Spleen (tissue), 11 donors: ENCODE measurements around the gene TBC1D12. TPM values are rescaled to one million over a fixed set of nuclear protein-coding genes. Genes with fewer than 3 reads are reported as not detected.

Source experiments
- DNase-seq: peaks from one replicate; pipeline ENCODE4 v3.0.0-alpha.2; 2020
- H3K27ac ChIP-seq, 8 donors: fragments of 200-600 bp; sonication (generic) in 7 of 8; 1 replicate in 4 of 8; 2 replicates in 4 of 8; pipeline versions ENCODE4 v1.5.0 to v1.8.0; 2016 to 2021; ENCODE audit warnings: inconsistent platforms in 4 of 8, mild to moderate bottlenecking in 4 of 8, moderate library complexity in 1 of 8
- H3K27me3 ChIP-seq, 7 donors: fragments of 200-600 bp; sonication (generic) in 6 of 7; replicated peaks in 1 of 7; 1 replicate in 4 of 7; 2 replicates in 3 of 7; pipeline versions ENCODE4 v1.5.0 to v1.8.0; 2016 to 2021; ENCODE audit warnings: inconsistent platforms in 3 of 7, mild to moderate bottlenecking in 1 of 7
- H3K36me3 ChIP-seq, 6 donors: fragments of 200-600 bp; sonication (generic) in 5 of 6; 1 replicate in 4 of 6; 2 replicates in 2 of 6; pipeline versions ENCODE4 v1.5.0 to v1.8.0; 2016 to 2021; ENCODE audit warnings: inconsistent platforms in 2 of 6
- H3K4me1 ChIP-seq, 6 donors: fragments of 200-600 bp; sonication (generic) in 5 of 6; 1 replicate in 3 of 6; 2 replicates in 3 of 6; pipeline versions ENCODE4 v1.5.0 to v1.8.0; 2016 to 2021; ENCODE audit warnings: inconsistent platforms in 3 of 6
- H3K4me3 ChIP-seq, 8 donors: fragments of 200-600 bp; sonication (generic) in 7 of 8; 1 replicate in 4 of 8; 2 replicates in 4 of 8; pipeline versions ENCODE4 v1.5.0 to v1.8.0; 2016 to 2021; ENCODE audit warnings: inconsistent platforms in 4 of 8, mild to moderate bottlenecking in 4 of 8, moderate library complexity in 2 of 8
- H3K9me3 ChIP-seq, 8 donors: fragments of 200-600 bp; sonication (generic) in 7 of 8; 1 replicate in 4 of 8; 2 replicates in 4 of 8; pipeline versions ENCODE4 v1.5.0 to v1.8.0; 2016 to 2021; ENCODE audit warnings: inconsistent platforms in 4 of 8
- POLR2A ChIP-seq, 3 donors: fragments of 450-650 bp; IDR thresholded peaks; one replicate each; pipeline ENCODE4 v1.5.1; 2017; ENCODE audit warnings: antibody characterized with exemption in 3 of 3, mild to moderate bottlenecking in 1 of 3
- POLR2AphosphoS5 ChIP-seq, 3 donors: sonication (generic); formaldehyde crosslinking; IDR thresholded peaks; one replicate each; pipeline ENCODE4 v1.5.1; 2017; ENCODE audit warnings: antibody characterized with exemption in 3 of 3
- WGBS, 5 donors: extraction: QIAGEN DNeasy Blood & Tissue Kit in 3 of 5; methylation state at CpG; one replicate each; pipeline versions ENCODE4 v1.1.5 to v1.1.7; 2013 to 2018; 5-methylcytosine and 5-hydroxymethylcytosine counted together
- intact Hi-C: fragments of 100-400 bp; cut with DNase I; formaldehyde crosslinking; loops from one replicate; pipeline ENCODE4 v1.15.0; 2023; ENCODE audit warnings: low total_unique reads
- polyA plus RNA-seq, 3 donors: library from polyadenylated mRNA; stranded (reverse); fragments of 200-250 nt; gene quantifications; one replicate each; pipeline ENCODE4 v1.2.1, GENCODE V29; 2013
- total RNA-seq, 7 donors: library from RNA; depleted of rRNA in 3 of 7; stranded (reverse); fragments of >200 nt in 3 of 7; fragmentation: NEBNext Ultra II Directional in 4 of 7; extraction: Animal tissue kit (Norgen Biotek cat#: 25700) in 4 of 7; gene quantifications; one replicate each; pipeline versions ENCODE4 v1.1.0 to v1.2.1, GENCODE V29; 2016 to 2021
- TF ChIP-seq, protein P1 (sequence below), 11 experiments: fragments of 200-600 bp in 7 of 11; fragments of 450-650 bp in 4 of 11; sonication (generic) in 4 of 11; IDR thresholded peaks in 8 of 11; conservative IDR thresholded peaks in 3 of 11; 1 replicate in 7 of 11; 2 replicates in 4 of 11; pipeline versions ENCODE4 v1.4.0 to v1.8.0; 2016 to 2021; ENCODE audit warnings: antibody characterized with exemption in 11 of 11, inconsistent platforms in 4 of 11, mild to moderate bottlenecking in 1 of 11
- donor health status: healthy with polysubstance abuse.
- donor health status: DM: no; HTN: no; CAD: no; lungs with moderate emphysema.
- donor health status: DM: no; HTN: no; CAD: no.
- donor health status: Bipolar disorder and iron deficiency.
- donor health status: healthy.
- donor health status: DM: no; HTN: no; CAD: no.
- donor health status: DM: yes; HTN: yes; CAD: no.

The TBC1D12 gene
- total and polyA plus RNA-seq, 10 donors = 6.6 to 21.6 (median 11.8) TPM

DNA sequence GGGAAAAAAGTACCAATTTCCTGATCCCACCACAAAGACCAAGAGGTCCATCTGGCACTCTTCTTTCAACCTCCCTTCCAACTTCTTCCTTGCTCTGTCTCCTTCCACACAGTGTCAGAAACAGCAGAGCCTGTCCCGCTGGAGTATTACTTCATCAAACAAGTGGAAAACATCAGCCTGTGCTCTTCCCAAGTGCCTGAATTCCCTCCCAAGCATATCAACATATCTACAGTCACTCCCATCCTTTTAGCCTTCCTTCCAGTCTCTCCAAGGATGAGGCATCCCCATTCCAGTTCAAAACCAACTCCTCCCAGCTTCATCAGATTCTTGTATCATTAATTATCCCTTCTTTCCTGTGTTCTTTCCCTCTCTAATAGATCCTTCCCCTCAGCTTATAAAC lies 37.9 kb upstream of the TBC1D12 start:
- no peak for DNase-seq
- TF ChIP-seq, protein P1, sequence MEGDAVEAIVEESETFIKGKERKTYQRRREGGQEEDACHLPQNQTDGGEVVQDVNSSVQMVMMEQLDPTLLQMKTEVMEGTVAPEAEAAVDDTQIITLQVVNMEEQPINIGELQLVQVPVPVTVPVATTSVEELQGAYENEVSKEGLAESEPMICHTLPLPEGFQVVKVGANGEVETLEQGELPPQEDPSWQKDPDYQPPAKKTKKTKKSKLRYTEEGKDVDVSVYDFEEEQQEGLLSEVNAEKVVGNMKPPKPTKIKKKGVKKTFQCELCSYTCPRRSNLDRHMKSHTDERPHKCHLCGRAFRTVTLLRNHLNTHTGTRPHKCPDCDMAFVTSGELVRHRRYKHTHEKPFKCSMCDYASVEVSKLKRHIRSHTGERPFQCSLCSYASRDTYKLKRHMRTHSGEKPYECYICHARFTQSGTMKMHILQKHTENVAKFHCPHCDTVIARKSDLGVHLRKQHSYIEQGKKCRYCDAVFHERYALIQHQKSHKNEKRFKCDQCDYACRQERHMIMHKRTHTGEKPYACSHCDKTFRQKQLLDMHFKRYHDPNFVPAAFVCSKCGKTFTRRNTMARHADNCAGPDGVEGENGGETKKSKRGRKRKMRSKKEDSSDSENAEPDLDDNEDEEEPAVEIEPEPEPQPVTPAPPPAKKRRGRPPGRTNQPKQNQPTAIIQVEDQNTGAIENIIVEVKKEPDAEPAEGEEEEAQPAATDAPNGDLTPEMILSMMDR (IDR thresholded peaks at IDR 0.05 in 8 of 11, conservative IDR thresholded peaks at IDR 0.05 in 3 of 11) = no peak
- no peak for TF ChIP-seq POLR2AphosphoS5 (IDR thresholded peaks at IDR 0.05)
- TF ChIP-seq POLR2A (IDR thresholded peaks at IDR 0.05) = no peak
- peaks cover 12 to 38% (median 25%) of the 10 kb centered on the region in 6 donors for H3K4me1 ChIP-seq
- H3K27ac ChIP-seq = no peak overlapping the region
- intact Hi-C loops = no loop called here
- no peak overlapping the region for H3K4me3 ChIP-seq
- 78 to 100% (median 89%) methylated on average over 1 of the region's 1 CpG for WGBS, 5 donors
- no peaks in the 10 kb centered on the region for H3K9me3 ChIP-seq
- H3K27me3 ChIP-seq = no peaks in the 10 kb centered on the region
- peaks cover 0 to 13% (median under 1%) of the 10 kb centered on the region in 6 donors for H3K36me3 ChIP-seq

DNA sequence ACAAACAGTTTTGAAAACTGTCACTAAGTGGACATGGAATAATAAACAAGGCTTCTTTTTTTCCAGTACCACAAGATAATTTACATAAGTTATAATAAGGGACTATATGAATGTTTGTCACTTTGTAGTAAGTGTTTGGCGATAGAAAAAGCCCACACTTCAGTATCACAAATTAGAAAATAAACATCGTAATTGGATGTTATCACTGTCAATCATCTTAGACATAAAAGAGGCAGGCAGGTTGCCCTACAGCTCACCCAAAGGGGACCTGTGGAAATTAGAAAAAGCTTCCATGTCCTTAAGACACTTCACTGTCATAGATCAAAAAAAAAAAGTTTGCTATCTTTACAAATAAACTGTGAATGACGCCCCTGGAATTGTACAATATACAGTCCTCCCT lies 36.0 kb upstream of the TBC1D12 start:
- Histone ChIP-seq H3K36me3 (no peaks in the 10 kb centered on the region), H3K27me3 (no peaks in the 10 kb centered on the region)
- intact Hi-C loops = no loop called here

DNA sequence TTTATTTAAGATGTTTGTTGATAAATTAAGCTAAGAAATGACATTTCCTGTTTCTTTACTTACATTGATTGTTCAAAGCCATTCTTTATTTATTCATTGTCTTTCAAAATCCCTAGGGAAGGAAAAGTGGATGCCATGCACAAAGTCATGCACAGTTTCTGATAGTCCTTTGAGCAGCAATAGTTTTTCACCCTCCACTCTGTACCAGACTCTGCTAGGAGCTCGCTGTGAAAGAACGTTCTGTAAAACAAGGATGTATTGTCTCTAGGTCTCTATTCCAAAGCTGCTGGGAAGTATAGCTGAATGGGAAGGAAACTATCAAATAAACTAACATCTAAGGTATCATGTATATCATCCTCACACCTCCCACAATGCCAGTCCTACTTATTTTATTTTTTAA lies 31.8 kb upstream of the TBC1D12 start:
- H3K27me3 ChIP-seq = peaks cover 0 to 27% (median 0%) of the 10 kb centered on the region in 7 donors
- no peak for TF ChIP-seq POLR2A (IDR thresholded peaks at IDR 0.05)
- no peak for TF ChIP-seq POLR2AphosphoS5 (IDR thresholded peaks at IDR 0.05)
- TF ChIP-seq, protein P1 (IDR thresholded peaks at IDR 0.05 in 8 of 11, conservative IDR thresholded peaks at IDR 0.05 in 3 of 11) = no peak
- DNase-seq = no peak
- H3K9me3 ChIP-seq = no peaks in the 10 kb centered on the region
- no peaks in the 10 kb centered on the region for H3K36me3 ChIP-seq
- intact Hi-C loops = no loop called here
- no peaks in the 10 kb centered on the region for H3K4me1 ChIP-seq
- no peak overlapping the region for H3K27ac ChIP-seq
- H3K4me3 ChIP-seq = no peak overlapping the region
- 62 to 82% (median 75%) methylated on average over 2 of the region's 2 CpGs for WGBS, 5 donors

More for the DNA sequence above, 36.0 kb upstream of the TBC1D12 start:
- H3K4me1 ChIP-seq = peaks cover 6 to 19% (median 11%) of the 10 kb centered on the region in 6 donors
- WGBS, 5 donors = 90 to 97% (median 91%) methylated on average over 3 of the region's 3 CpGs
- H3K4me3 ChIP-seq = no peak overlapping the region
- no peak overlapping the region for H3K27ac ChIP-seq
- no peak for DNase-seq
- no peak for TF ChIP-seq POLR2A (IDR thresholded peaks at IDR 0.05)
- TF ChIP-seq, protein P1 (IDR thresholded peaks at IDR 0.05 in 8 of 11, conservative IDR thresholded peaks at IDR 0.05 in 3 of 11) = no peak
- TF ChIP-seq POLR2AphosphoS5 (IDR thresholded peaks at IDR 0.05) = no peak
- no peaks in the 10 kb centered on the region for H3K9me3 ChIP-seq

DNA sequence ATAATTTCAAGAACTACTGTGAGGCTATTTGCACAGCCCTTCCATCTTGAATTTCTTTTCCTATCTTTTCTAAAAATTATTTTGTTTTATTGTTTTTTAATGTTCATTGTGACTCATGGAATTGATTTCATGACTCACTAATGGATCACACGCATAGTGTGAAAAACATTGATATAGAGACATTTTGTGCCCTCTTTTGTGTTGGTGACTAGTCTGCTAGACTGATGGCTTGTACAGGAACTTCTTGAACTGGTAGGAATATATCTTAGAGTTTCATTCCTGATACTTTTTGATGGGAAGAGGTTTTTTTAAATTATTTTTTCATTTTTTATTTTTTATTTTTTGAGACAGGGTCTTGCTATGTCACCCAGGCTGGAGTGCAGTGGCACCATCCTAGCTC lies 27.0 kb upstream of the TBC1D12 start:
- Histone ChIP-seq H3K9me3 (no peaks in the 10 kb centered on the region), H3K4me3 (no peak overlapping the region), H3K27ac (no peak overlapping the region), H3K4me1 (no peaks in the 10 kb centered on the region), H3K36me3 (no peaks in the 10 kb centered on the region), H3K27me3 (peaks cover 0 to 45% (median 0%) of the 10 kb centered on the region in 7 donors)
- intact Hi-C loops = no loop called here
- TF ChIP-seq, protein P1 (IDR thresholded peaks at IDR 0.05 in 8 of 11, conservative IDR thresholded peaks at IDR 0.05 in 3 of 11) = no peak
- no peak for TF ChIP-seq POLR2A (IDR thresholded peaks at IDR 0.05)
- no peak for TF ChIP-seq POLR2AphosphoS5 (IDR thresholded peaks at IDR 0.05)
- WGBS, 5 donors = 90 to 100% (median 94%) methylated on average over 1 of the region's 1 CpG
- DNase-seq = no peak
